PC-9 (cell line): ENCODE data around the gene HMGN4. TPM values are rescaled to one million over a fixed set of nuclear protein-coding genes. Genes with fewer than 3 reads are reported as not detected.

Experiments
- BruUV-seq: library from RNA; stranded (reverse); fragments of 400-500 nt; replicated peaks from 2 replicates; lab custom pipeline; 2021; lab: Mats Ljungman, UMichigan
- CTCF ChIA-PET: fragments of 300-600 bp; sonication (Branson Sonifier 250); formaldehyde crosslinking; loops from one replicate; lab custom pipeline; 2022; ENCODE audit warnings: antibody characterized with exemption; lab: Charles Lee
- POLR2A ChIA-PET: fragments of 300-600 bp; sonication (Branson Sonifier 250); formaldehyde crosslinking; loops from one replicate; lab custom pipeline; 2022; ENCODE audit warnings: antibody characterized with exemption; ENCODE audit not compliant: unreplicated experiment; lab: Charles Lee
- DNase-seq, 2 experiments: peaks; one replicate each; pipeline versions ENCODE4 v3.0.0 to v3.0.0-alpha.2; 2015 to 2022; ENCODE audit warnings: mixed read lengths in 1 of 2
- H2AFZ ChIP-seq: fragments of 200-600 bp; sonication (generic); 2 replicates; pipeline ENCODE4 v1.8.1; 2017; ENCODE audit warnings: antibody characterized with exemption
- H3F3A ChIP-seq: fragments of 200-600 bp; sonication (generic); 2 replicates; pipeline ENCODE4 v1.8.1; 2017; ENCODE audit warnings: antibody characterized with exemption, mild to moderate bottlenecking, low read depth; ENCODE audit not compliant: insufficient read depth
- H3K27ac ChIP-seq: fragments of 200-600 bp; sonication (generic); 2 replicates; pipeline ENCODE4 v1.6.1; 2016; ENCODE audit warnings: mixed run types
- H3K27me3 ChIP-seq: fragments of 200-600 bp; sonication (generic); 2 replicates; pipeline ENCODE4 v1.6.1; 2016; ENCODE audit warnings: low read depth, mixed run types; ENCODE audit not compliant: insufficient read depth
- H3K36me3 ChIP-seq: fragments of 200-600 bp; sonication (generic); 2 replicates; pipeline ENCODE4 v1.6.1; 2016; ENCODE audit warnings: low read depth, mixed run types
- H3K4me1 ChIP-seq: fragments of 200-600 bp; sonication (generic); replicated peaks from 2 replicates; pipeline ENCODE4 v1.6.1; 2016; ENCODE audit warnings: mixed run types; ENCODE audit not compliant: insufficient read depth
- H3K4me2 ChIP-seq: fragments of 200-600 bp; sonication (generic); 2 replicates; pipeline ENCODE4 v1.6.1; 2017; ENCODE audit warnings: mixed run types
- H3K4me3 ChIP-seq: fragments of 200-600 bp; sonication (generic); 2 replicates; pipeline ENCODE4 v1.6.1; 2016; ENCODE audit warnings: mixed run types
- H3K79me2 ChIP-seq: fragments of 200-600 bp; sonication (generic); 2 replicates; pipeline ENCODE4 v1.6.1; 2017; ENCODE audit warnings: low read depth, mixed run types
- H3K9me2 ChIP-seq: fragments of 200-600 bp; sonication (generic); 2 replicates; pipeline ENCODE4 v1.8.1; 2017; ENCODE audit warnings: mild to moderate bottlenecking; ENCODE audit not compliant: insufficient read depth
- H3K9me3 ChIP-seq: fragments of 200-600 bp; sonication (generic); 2 replicates; pipeline ENCODE4 v1.8.1; 2016; ENCODE audit warnings: low read depth; ENCODE audit not compliant: insufficient read depth
- H4K20me1 ChIP-seq: fragments of 200-600 bp; sonication (generic); 2 replicates; pipeline ENCODE4 v1.8.1; 2017; ENCODE audit not compliant: insufficient read depth
- EZH2 ChIP-seq: fragments of 200-600 bp; sonication (generic); IDR thresholded peaks from 2 replicates; pipeline ENCODE4 v1.8.0; 2017; ENCODE audit warnings: antibody characterized with exemption, low read depth
- intact Hi-C: fragments of 100-400 bp; cut with micrococcal nuclease; formaldehyde crosslinking; loops from one replicate; pipeline ENCODE4 v1.10.0; 2022; ENCODE audit not compliant: unreplicated experiment
- total RNA-seq: library from RNA; stranded (reverse); gene quantifications from 2 replicates; pipeline ENCODE4 v1.2.3, GENCODE V29; 2021
- TF ChIP-seq, protein P1 (sequence below): fragments of 200-600 bp; sonication (generic); conservative IDR thresholded peaks from 2 replicates; pipeline ENCODE4 v1.6.1; 2017; ENCODE audit warnings: mixed run types, antibody characterized with exemption, mild to moderate bottlenecking, moderate library complexity

The HMGN4 gene
- total RNA-seq, 1 experiment from 2014 or later = 86.9 TPM

DNA sequence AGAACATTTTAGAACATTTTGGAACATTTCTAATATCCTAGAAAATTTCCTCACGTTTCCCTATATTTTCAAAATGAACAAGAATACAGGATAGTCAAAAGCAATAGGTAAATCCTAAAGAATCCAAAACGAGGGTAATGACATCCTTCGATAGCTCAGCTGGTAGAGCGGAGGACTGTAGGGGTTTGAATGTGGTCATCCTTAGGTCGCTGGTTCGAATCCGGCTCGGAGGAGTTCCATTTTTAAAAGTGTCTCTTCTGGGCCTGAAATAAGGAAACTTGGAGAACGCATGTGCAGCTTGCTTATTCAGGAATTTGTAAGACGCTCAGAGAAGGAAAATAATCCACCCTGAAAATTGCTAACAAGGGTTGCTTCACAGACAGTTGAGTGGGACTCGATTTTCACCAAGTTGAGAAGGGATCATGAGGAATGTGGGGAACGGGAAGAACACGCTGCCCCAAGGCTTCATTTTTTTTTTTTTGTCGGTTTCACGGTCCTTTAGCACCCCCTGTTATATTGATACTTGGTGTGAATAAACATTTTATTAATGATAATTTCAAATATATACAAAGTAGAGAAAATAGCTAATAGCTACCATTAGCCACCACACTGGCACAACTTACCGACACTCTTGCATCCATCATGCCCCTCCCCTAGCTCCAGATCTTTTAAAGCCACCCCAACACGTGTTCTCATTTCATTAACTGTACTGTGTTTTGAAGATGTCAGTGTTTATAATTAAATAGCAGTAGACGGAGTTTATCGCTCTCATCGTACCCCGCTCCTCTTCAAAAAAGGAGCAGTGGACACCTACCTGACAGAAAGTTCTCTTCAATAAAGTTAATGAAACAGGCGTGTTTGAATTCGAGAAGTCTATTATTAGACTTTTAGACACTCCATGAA, 56.8 kb downstream of the HMGN4 start:
- H3K4me2 ChIP-seq = peak overlapping the region; percentile 99
- intact Hi-C loops = loop anchor here (1.0 to 5.0 kb wide), 7 partner anchors 58 to 1302 kb away; a partner anchor contains a TSS
- peaks cover 9% of the 10 kb centered on the region; the same call in 1 of the 2 replicates for H3K36me3 ChIP-seq
- H3K4me1 ChIP-seq = 0 out of 2 replicates have a peak, but pooled peaks cover 8% of the 10 kb centered on the region
- no peaks in the 10 kb centered on the region for H4K20me1 ChIP-seq
- H3F3A ChIP-seq = peaks cover 21% of the 10 kb centered on the region; the same call in 1 of the 2 replicates
- peak overlapping the region; percentile 91 for H3K4me3 ChIP-seq
- POLR2A ChIA-PET = interaction anchor here (0.6 to 1.5 kb wide), 12 partner anchors 18 to 1213 kb away, joined by 3 to 16 read pairs (median 4); a partner anchor contains a TSS
- no TSS peak for BruUV-seq
- no peak for TF ChIP-seq EZH2
- TF ChIP-seq, protein P1, sequence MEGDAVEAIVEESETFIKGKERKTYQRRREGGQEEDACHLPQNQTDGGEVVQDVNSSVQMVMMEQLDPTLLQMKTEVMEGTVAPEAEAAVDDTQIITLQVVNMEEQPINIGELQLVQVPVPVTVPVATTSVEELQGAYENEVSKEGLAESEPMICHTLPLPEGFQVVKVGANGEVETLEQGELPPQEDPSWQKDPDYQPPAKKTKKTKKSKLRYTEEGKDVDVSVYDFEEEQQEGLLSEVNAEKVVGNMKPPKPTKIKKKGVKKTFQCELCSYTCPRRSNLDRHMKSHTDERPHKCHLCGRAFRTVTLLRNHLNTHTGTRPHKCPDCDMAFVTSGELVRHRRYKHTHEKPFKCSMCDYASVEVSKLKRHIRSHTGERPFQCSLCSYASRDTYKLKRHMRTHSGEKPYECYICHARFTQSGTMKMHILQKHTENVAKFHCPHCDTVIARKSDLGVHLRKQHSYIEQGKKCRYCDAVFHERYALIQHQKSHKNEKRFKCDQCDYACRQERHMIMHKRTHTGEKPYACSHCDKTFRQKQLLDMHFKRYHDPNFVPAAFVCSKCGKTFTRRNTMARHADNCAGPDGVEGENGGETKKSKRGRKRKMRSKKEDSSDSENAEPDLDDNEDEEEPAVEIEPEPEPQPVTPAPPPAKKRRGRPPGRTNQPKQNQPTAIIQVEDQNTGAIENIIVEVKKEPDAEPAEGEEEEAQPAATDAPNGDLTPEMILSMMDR = no peak
- H3K27ac ChIP-seq = 0 out of 2 replicates have a peak overlapping the region, but pooled peaks have one; percentile 7
- CTCF ChIA-PET = interaction anchor here (0.6 to 2.0 kb wide), 16 partner anchors 14 to 635 kb away, joined by 3 to 22 read pairs (median 3); a partner anchor contains a TSS
- no peaks in the 10 kb centered on the region for H3K27me3 ChIP-seq
- no peaks in the 10 kb centered on the region for H3K9me3 ChIP-seq
- DNase-seq = peak; percentile 47 to 60
- H3K79me2 ChIP-seq = peaks cover 20% of the 10 kb centered on the region
- no peaks in the 10 kb centered on the region for H3K9me2 ChIP-seq
- H2AFZ ChIP-seq = peak overlapping the region; percentile 79

DNA sequence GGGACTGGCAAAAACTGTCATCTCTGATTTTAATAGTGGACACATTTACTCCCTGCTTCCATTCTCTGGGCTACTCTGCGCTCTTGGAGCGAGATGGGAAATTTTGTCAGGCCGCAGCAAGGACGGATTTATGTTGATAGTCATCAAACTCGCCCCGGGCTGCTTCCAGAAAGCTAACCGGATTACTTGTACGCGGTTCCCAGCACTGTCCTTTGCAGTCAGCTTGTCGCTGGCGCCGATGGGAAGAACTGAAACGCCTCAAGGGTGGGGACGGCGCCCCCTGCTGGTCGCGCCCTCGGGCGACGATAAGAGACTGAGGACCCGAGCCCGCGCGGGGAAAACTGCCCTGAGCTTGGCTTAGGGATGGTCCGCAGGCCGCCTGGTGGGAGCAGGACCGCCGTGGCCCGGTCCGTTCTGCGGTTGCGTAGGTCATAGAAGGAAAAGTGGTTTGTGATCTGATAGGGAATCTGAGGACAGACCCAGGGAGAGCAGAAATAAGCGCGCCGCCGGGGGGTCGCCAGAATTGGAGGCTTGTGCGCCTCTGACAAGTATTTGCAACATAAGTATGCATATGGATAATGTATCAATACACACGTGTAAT, 57.6 kb downstream of the HMGN4 start:
- Histone ChIP-seq H3K27ac (peak overlapping the region; percentile 48), H3K27me3 (no peaks in the 10 kb centered on the region), H3K4me2 (peak overlapping the region; percentile 99), H3K36me3 (peaks cover 9% of the 10 kb centered on the region; the same call in 1 of the 2 replicates), H2AFZ (peak overlapping the region; percentile 79), H4K20me1 (no peaks in the 10 kb centered on the region), H3K9me3 (no peaks in the 10 kb centered on the region), H3K9me2 (no peaks in the 10 kb centered on the region), H3K79me2 (peaks cover 20% of the 10 kb centered on the region), H3K4me3 (peak overlapping the region; percentile 91), H3K4me1 (0 out of 2 replicates have a peak, but pooled peaks cover 8% of the 10 kb centered on the region), H3F3A (peaks cover 25% of the 10 kb centered on the region; the same call in 1 of the 2 replicates)
- intact Hi-C loops = loop anchor here (1.0 to 5.0 kb wide), 10 partner anchors 18 to 1302 kb away; a partner anchor contains a TSS
- ChIA-PET POLR2A (interaction anchor here (0.5 to 1.5 kb wide), 11 partner anchors 19 to 1212 kb away, joined by 3 to 16 read pairs (median 4); a partner anchor contains a TSS), CTCF (interaction anchor here (0.6 to 2.0 kb wide), 17 partner anchors 15 to 858 kb away, joined by 3 to 22 read pairs (median 3); a partner anchor contains a TSS)
- TF ChIP-seq EZH2 = no peak
- TF ChIP-seq, protein P1 = peak; percentile 96
- peak; percentile 73 to 91 for DNase-seq
- BruUV-seq = no TSS peak

Other genes with a start within 250 kb of the HMGN4 start
- gene BTN3A2, start 173.2 kb upstream of the HMGN4 start, total RNA-seq = 28.7 and 32.9 TPM in 2 replicates
- 20.7 and 23.4 TPM in 2 replicates for gene BTN2A2, start 155.3 kb upstream of the HMGN4 start, total RNA-seq
- 28.3 and 30.4 TPM in 2 replicates for gene BTN3A1, start 136.1 kb upstream of the HMGN4 start, total RNA-seq
- 26.2 and 29.8 TPM in 2 replicates for gene BTN3A3, start 97.9 kb upstream of the HMGN4 start, total RNA-seq
- gene BTN2A1, start 80.4 kb upstream of the HMGN4 start, total RNA-seq = 19.5 and 23.4 TPM in 2 replicates
- gene BTN1A1, start 38.1 kb upstream of the HMGN4 start, total RNA-seq = not detected in 2 replicates
- gene ABT1, start 58.6 kb downstream of the HMGN4 start, total RNA-seq = 16.8 and 19.5 TPM in 2 replicates
- 23.0 and 28.2 TPM in 2 replicates for gene ZNF322, start 121.4 kb downstream of the HMGN4 start, total RNA-seq